GM12892 (cell line): ENCODE data around the gene LRRTM4.

Experiments
- DNase-seq: peaks from one replicate; pipeline ENCODE4 v3.0.0; 2011; ENCODE audit not compliant: insufficient read length
- FAIRE-seq: peaks from 2 replicates; lab custom pipeline; 2011; peaks lifted over from hg19 to GRCh38; lab: Jason Lieb, UNC
- POLR2A ChIP-seq: IDR thresholded peaks from 2 replicates; pipeline ENCODE4 v1.6.1; 2011; ENCODE audit warnings: low read depth, low read length, control low read depth
- POLR2AphosphoS5 ChIP-seq: IDR thresholded peaks from 2 replicates; pipeline ENCODE4 v1.6.1; 2011; ENCODE audit warnings: low read depth, low read length, control low read depth
- TAF1 ChIP-seq: IDR thresholded peaks from 2 replicates; pipeline ENCODE4 v1.6.1; 2011; ENCODE audit warnings: low read depth, mild to moderate bottlenecking, control low read depth, low read length, borderline replicate concordance

The LRRTM4 gene

DNA sequence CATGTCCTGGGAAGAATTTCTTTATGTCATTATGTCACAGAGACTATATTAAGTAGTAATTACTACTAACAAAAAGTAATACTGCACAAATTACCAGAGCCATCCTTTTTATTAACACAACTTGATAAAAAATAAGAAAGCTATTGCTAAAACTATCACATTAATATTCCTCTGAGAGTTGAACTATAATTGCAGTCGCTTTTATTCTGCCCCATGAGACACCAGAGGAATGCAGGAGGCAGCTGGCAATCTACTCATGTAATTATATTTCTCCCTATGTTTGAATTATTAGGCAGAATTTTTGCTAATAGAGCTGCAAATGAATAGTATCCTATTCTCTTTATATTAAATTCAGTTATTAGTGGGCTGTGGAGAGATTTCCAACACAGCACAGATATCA, 220.7 kb downstream of the LRRTM4 start:
- no peak for DNase-seq
- no peak for FAIRE-seq
- no peak for TF ChIP-seq TAF1
- no peak for TF ChIP-seq POLR2AphosphoS5
- no peak for TF ChIP-seq POLR2A

DNA sequence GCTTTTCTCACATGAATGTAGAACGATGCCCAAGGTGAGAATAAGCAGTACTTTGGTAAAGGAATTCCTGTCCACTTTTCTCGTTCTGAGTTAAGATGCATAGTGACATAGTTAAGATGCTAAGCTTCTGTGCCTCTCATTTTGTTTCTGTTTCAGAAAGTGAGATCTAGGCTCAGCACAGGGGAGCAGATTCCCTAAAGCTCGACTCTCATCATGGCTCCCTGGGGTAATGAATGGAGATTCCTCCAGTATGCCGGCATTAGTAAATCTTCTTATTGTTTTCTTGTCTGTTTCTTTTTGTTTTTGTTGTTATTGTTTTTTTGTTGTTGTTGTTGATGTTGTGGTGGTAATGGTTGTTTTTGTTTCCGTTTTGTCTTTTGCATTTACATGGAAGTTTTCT, 225.4 kb downstream of the LRRTM4 start:
- no peak for DNase-seq
- FAIRE-seq: no peak
- TF ChIP-seq POLR2AphosphoS5: no peak
- TF ChIP-seq POLR2A: no peak
- no peak for TF ChIP-seq TAF1

DNA sequence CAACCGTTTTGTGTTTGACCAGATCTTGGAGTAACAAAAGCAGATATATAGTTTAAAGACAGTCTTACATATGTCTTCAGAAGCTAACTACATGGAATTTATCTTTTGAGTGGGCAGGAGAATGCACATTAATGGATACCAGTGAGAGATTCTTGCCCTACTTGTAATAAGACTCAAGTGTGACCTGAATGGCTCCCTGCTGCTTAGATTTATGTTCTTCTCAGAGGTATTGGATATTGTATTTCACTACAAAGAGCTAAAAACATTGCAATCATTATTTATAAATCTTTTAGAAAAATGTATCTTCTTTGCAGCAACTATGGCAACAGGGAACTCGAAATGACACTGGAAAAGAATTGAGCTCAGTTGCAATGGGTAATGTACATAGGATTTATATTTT, 227.7 kb downstream of the LRRTM4 start:
- TF ChIP-seq TAF1 (no peak), POLR2AphosphoS5 (no peak), POLR2A (no peak)
- no peak for DNase-seq
- FAIRE-seq: no peak

DNA sequence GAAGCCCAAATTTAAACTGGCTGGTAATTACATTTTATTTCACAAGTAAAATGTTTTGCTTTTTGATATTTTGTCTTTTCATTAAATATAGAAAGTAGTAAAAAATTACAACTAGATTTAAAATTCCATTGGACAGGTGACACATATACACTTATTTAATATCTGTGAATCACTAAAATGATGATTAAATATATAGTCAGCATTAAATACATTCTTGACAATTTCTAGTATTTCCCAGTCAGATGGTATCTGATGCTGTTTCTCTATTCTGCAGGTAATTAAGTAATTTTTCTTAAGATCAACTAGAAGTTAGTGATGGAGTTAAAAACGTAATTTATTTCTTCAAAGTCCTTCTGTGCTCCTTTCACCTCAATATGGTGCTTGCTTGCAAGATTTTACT, 237.8 kb downstream of the LRRTM4 start:
- TF ChIP-seq TAF1 (no peak), POLR2AphosphoS5 (no peak), POLR2A (no peak)
- DNase-seq: no peak
- no peak for FAIRE-seq

DNA sequence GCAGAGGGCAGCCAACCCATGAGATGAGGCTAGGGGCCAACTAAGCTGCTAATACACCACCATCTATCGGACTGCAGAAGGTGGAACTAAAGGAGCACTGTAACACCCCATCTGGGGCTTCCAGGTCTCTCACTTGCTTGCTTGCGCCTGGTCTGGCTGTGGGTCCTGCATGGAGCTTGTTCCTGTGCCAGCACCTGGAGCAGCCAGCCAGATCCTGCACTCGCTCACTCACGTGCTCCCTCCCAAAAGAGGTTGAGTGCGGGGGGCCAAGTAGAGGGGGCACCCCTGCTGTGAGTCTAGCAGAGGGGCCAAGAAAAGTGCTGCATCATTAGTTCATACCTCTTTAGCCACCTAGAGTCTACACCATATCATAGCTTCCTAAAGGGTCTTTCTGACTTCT, 250.9 kb downstream of the LRRTM4 start:
- DNase-seq (no peak), FAIRE-seq (no peak)
- TF ChIP-seq TAF1: no peak
- TF ChIP-seq POLR2A: no peak
- no peak for TF ChIP-seq POLR2AphosphoS5

DNA sequence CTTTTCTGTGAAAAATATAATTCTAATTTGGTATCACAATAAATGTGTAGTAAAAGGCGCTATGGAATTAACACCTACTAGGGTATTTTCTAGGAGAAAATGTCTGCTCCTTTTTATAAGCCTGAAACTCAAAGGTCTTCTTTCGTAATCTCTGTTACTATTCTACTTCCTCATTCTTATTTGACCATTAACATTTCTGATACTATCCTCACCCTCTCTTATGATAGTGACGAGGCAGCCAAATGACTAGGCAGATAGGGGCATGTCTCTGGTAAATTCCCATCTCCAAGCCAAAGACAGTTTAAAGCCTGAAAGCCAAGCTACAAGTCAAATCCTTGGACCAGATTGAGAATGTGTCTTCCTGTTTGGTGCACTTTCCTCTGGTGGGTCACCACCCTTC, 251.7 kb downstream of the LRRTM4 start:
- DNase-seq: no peak
- FAIRE-seq: no peak
- no peak for TF ChIP-seq POLR2AphosphoS5
- no peak for TF ChIP-seq POLR2A
- TF ChIP-seq TAF1: no peak

DNA sequence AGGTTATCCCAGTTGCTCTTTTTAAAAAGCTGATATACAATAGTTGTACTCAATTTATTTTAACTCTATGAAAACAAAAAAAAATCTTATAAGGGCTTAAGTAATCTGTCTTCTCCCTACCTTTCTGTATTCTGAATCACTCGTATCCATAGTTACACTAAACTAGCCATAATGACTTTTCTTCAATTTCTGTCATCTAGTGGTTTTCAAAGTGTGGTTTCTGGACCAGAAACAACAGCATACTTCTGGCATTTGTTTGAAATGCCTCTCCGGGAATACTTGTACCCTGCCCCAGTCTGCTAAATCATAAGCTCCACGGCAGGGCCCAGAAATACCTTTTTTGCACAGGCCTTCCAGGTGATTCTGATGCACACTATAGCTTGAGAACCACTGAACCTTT, 253.6 kb downstream of the LRRTM4 start:
- FAIRE-seq: no peak
- no peak for TF ChIP-seq POLR2AphosphoS5
- TF ChIP-seq POLR2A: no peak
- TF ChIP-seq TAF1: no peak
- DNase-seq: no peak

DNA sequence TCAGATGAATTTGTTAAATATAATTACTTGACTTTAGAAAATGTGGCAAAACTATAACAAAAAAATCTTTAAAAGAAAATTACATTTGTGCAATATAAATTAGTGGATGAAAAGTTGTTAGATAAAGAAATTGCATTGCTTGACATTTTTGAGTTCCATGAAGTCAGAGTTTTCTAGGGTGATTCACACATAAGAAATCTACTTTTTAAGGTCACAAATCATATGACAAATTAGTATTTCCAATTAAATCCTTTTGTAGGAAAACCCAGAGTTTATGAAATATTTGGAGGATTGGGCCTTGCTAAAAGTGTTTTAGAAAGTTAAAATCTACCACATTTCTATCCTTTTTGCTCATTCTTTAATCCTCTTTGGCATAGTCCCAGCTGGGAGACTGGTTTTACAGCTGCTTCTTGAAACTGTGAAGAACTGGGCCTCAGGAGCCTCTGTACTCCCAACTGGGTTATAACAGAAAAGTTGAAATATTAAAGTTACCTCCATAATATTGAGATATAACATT, 289.2 kb downstream of the LRRTM4 start:
- DNase-seq (no peak), FAIRE-seq (no peak)
- TF ChIP-seq TAF1: no peak
- TF ChIP-seq POLR2AphosphoS5: no peak
- TF ChIP-seq POLR2A: no peak

DNA sequence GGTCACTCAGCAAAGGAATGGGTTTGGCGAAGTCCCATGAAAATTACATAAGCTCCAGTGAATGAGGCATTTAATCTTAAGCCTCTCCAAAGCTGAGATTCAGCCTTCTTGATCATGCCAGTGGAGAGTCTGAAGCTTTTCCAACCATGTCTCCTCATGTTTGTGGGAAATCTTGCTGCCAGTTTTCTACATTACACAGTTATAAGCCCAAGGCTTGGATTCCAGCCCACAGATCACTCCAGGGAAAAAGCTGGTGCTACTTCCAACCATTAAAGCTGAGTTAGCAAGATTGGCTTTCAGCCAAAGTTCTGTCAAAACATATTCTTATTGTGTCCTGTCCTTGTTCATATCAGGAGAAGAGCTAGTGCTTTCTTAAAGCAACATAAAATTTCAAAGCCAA, 293.8 kb downstream of the LRRTM4 start:
- no peak for DNase-seq
- no peak for FAIRE-seq
- TF ChIP-seq TAF1 (no peak), POLR2A (no peak), POLR2AphosphoS5 (no peak)

DNA sequence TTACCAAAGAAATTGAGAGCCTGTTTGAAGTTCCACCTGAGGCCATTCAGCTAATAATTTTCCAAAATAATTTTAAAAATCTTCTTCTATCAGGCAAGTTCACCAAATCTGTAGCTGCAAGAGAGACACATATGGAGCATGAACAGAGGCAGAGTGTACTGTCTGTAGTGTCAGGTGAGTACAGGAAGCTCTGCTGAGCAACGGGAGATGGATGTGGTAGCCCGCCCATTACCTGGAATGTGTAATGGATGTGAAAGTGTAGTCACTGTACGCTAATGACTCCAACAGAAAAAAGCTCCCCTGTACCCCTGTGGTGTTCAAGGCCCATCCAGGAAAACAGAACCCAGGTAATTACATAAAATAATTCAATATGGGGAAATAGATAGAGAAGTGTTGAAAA, 311.5 kb downstream of the LRRTM4 start:
- TF ChIP-seq POLR2A (no peak), POLR2AphosphoS5 (no peak), TAF1 (no peak)
- FAIRE-seq: no peak

DNA sequence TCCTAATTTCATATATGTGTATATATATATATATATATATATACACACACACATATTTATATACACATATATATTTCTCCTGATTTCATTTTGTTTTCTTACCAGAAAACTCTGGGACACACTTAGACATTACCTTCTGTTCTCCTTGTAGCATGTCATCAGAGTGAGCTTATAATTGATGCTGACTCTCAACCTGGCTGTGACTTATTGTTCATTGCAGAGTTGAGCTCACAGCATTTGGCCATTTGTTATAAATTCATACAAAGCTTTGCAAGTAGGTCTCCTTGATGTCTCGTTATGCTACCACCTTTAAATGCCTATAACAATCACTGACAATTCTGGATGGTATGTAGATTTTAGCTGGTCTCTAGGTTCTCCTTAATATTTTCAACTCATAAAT, 314.8 kb downstream of the LRRTM4 start:
- TF ChIP-seq POLR2AphosphoS5: no peak
- no peak for TF ChIP-seq TAF1
- TF ChIP-seq POLR2A: no peak
- DNase-seq (no peak), FAIRE-seq (no peak)

More for the DNA sequence above, 311.5 kb downstream of the LRRTM4 start:
- no peak for DNase-seq

DNA sequence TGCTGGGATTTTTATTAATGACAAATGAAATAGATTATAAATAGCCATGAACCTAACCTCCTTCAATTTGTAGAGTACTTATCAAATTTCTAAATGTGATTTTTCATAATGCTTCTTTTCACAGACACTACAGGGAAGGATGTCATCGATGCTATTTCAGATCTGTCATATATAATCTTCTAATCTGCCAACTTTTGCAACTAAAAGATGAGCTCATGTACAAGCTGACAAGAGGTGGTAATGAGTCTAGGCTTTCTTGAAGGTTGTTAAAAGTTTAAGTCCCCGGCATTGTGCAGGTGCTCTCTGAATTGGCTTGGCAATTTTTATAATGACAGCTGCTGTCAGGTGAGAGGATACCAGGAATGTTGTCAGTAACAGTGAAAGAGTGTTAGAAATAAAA, 320.4 kb downstream of the LRRTM4 start:
- no peak for FAIRE-seq
- no peak for DNase-seq
- TF ChIP-seq TAF1 (no peak), POLR2A (no peak), POLR2AphosphoS5 (no peak)
